SK-N-SH (cell line): ENCODE data around the gene DDX24. TPM values are rescaled to one million over a fixed set of nuclear protein-coding genes. Genes with fewer than 3 reads are reported as not detected.

Source experiments
- CTCF ChIA-PET: fragments of 300-600, 350-600 bp; formaldehyde crosslinking; extraction: SDS; loops from one replicate; lab custom pipeline; 2021; lab: Yijun Ruan, JAX
- POLR2A ChIA-PET: fragments of 350-600 bp; sonication (Branson Sonifier 250); formaldehyde crosslinking; extraction: SDS; loops from one replicate; lab custom pipeline; 2020; ENCODE audit warnings: antibody characterized with exemption, inconsistent platforms; lab: Yijun Ruan, JAX
- DNase-seq: peaks from one replicate; pipeline ENCODE4 v3.0.0; 2012
- H2AFZ ChIP-seq: fragments of 200-600 bp; sonication (generic); 2 replicates; pipeline ENCODE4 v1.8.1; 2016; ENCODE audit warnings: antibody characterized with exemption, mild to moderate bottlenecking, low read depth
- H3F3A ChIP-seq: fragments of 200-600 bp; sonication (generic); replicated peaks from 2 replicates; pipeline ENCODE3; 2016; ENCODE audit warnings: antibody characterized with exemption, mild to moderate bottlenecking; ENCODE audit not compliant: insufficient read depth
- H3K27ac ChIP-seq, 2 experiments: fragments of 200-500 bp in 1 of 2; fragments of 200-600 bp in 1 of 2; sonication (Bioruptor generic) in 1 of 2; sonication (generic), shearing (Covaris generic) in 1 of 2; 2 replicates each; pipeline versions ENCODE4 v1.5.1 to v1.6.1; 2014 to 2016; ENCODE audit warnings: low read depth in 2 of 2, inconsistent platforms in 1 of 2, low read length in 1 of 2, mild to moderate bottlenecking in 1 of 2, mixed read lengths in 1 of 2
- H3K27me3 ChIP-seq: fragments of 200-600 bp; sonication (generic), shearing (Covaris generic); 2 replicates; pipeline ENCODE4 v1.6.1; 2016; ENCODE audit warnings: mixed run types; ENCODE audit not compliant: insufficient read depth
- H3K36me3 ChIP-seq, 2 experiments: fragments of 200-500 bp in 1 of 2; fragments of 200-600 bp in 1 of 2; sonication (Bioruptor generic) in 1 of 2; sonication (generic) in 1 of 2; replicated peaks in 1 of 2; 2 replicates each; pipeline versions ENCODE3 to v1.5.1; 2014 to 2016; ENCODE audit warnings: low read length in 1 of 2, mild to moderate bottlenecking in 1 of 2; ENCODE audit not compliant: insufficient read depth in 2 of 2, control insufficient read depth in 1 of 2
- H3K4me1 ChIP-seq, 2 experiments: fragments of 200-500 bp in 1 of 2; fragments of 200-600 bp in 1 of 2; sonication (Bioruptor generic) in 1 of 2; sonication (generic), shearing (Covaris generic) in 1 of 2; 2 replicates each; pipeline versions ENCODE4 v1.5.1 to v1.6.1; 2014 to 2016; ENCODE audit warnings: low read depth in 1 of 2, low read length in 1 of 2, mixed run types in 1 of 2; ENCODE audit not compliant: insufficient read depth in 2 of 2, control insufficient read depth in 1 of 2
- H3K4me2 ChIP-seq: fragments of 200-600 bp; sonication (generic), shearing (Covaris generic); 2 replicates; pipeline ENCODE4 v1.6.1; 2017; ENCODE audit warnings: mixed run types
- H3K4me3 ChIP-seq, 2 experiments: fragments of 200-500 bp in 1 of 2; fragments of 200-600 bp in 1 of 2; sonication (Bioruptor generic) in 1 of 2; sonication (generic), shearing (Covaris generic) in 1 of 2; 2 replicates each; pipeline versions ENCODE4 v1.5.1 to v1.8.1; 2014 to 2016; ENCODE audit warnings: low read depth in 2 of 2, inconsistent platforms in 1 of 2, low read length in 1 of 2, mild to moderate bottlenecking in 1 of 2, mixed read lengths in 1 of 2, moderate library complexity in 1 of 2
- H3K79me2 ChIP-seq: fragments of 200-600 bp; sonication (generic); 2 replicates; pipeline ENCODE4 v1.8.1; 2017; ENCODE audit warnings: mild to moderate bottlenecking; ENCODE audit not compliant: insufficient read depth
- H3K9ac ChIP-seq: fragments of 200-600 bp; sonication (generic); 2 replicates; pipeline ENCODE4 v1.6.1; 2017; ENCODE audit warnings: mixed run types
- H3K9me2 ChIP-seq: fragments of 200-600 bp; sonication (generic); 2 replicates; pipeline ENCODE4 v1.6.1; 2017; ENCODE audit warnings: mixed run types
- H3K9me3 ChIP-seq: fragments of 200-600 bp; sonication (generic); 2 replicates; pipeline ENCODE4 v1.6.1; 2017; ENCODE audit warnings: mixed run types, mild to moderate bottlenecking, moderate library complexity
- H4K20me1 ChIP-seq: fragments of 200-600 bp; sonication (generic); 2 replicates; pipeline ENCODE4 v1.6.1; 2017; ENCODE audit warnings: mild to moderate bottlenecking, mixed run types; ENCODE audit not compliant: insufficient read depth
- CHD2 ChIP-seq: fragments of 150-350 bp; IDR thresholded peaks from 2 replicates; pipeline ENCODE4 v1.6.1; 2018; ENCODE audit warnings: low read length; ENCODE audit not compliant: partially characterized antibody
- FOSL2 ChIP-seq: IDR thresholded peaks from 2 replicates; pipeline ENCODE4 v1.4.0; 2012; ENCODE audit warnings: low read depth, mild to moderate bottlenecking, moderate library complexity, borderline replicate concordance
- FOXJ3 ChIP-seq: sonication (generic); formaldehyde crosslinking; IDR thresholded peaks from 2 replicates; pipeline ENCODE4 v1.5.1; 2020; ENCODE audit warnings: mild to moderate bottlenecking, missing genetic modification reagents
- GABPA ChIP-seq: IDR thresholded peaks from 2 replicates; pipeline ENCODE4 v1.4.0; 2012; ENCODE audit warnings: low read depth, mild to moderate bottlenecking
- IRF3 ChIP-seq: fragments of 150-350 bp; IDR thresholded peaks from 2 replicates; pipeline ENCODE4 v1.6.1; 2016; ENCODE audit warnings: mild to moderate bottlenecking, low read depth, low read length
- NFIC ChIP-seq: IDR thresholded peaks from 2 replicates; pipeline ENCODE4 v1.4.0; 2012; ENCODE audit warnings: borderline replicate concordance
- NRF1 ChIP-seq: IDR thresholded peaks from 2 replicates; pipeline ENCODE4 v1.6.1; 2012; ENCODE audit warnings: low read depth, mild to moderate bottlenecking, low read length
- PBX3 ChIP-seq: IDR thresholded peaks from 2 replicates; pipeline ENCODE4; 2012
- RCOR1 ChIP-seq: fragments of 150-350 bp; IDR thresholded peaks from 2 replicates; pipeline ENCODE4 v1.6.1; 2017; ENCODE audit warnings: antibody characterized with exemption, low read length
- REST ChIP-seq: IDR thresholded peaks from 2 replicates; pipeline ENCODE4 v1.6.1; 2012; ENCODE audit warnings: mild to moderate bottlenecking, low read depth, low read length, moderate library complexity
- RFX5 ChIP-seq: IDR thresholded peaks from 2 replicates; pipeline ENCODE4 v1.6.1; 2012; ENCODE audit warnings: mild to moderate bottlenecking, improper control_type of control experiment, low read length
- RXRA ChIP-seq: IDR thresholded peaks from 2 replicates; pipeline ENCODE4 v1.4.0; 2012; ENCODE audit warnings: low read depth, mild to moderate bottlenecking, borderline replicate concordance
- SIN3A ChIP-seq: IDR thresholded peaks from 2 replicates; pipeline ENCODE4 v1.6.1; 2012; ENCODE audit warnings: low read depth, mild to moderate bottlenecking, low read length, moderate library complexity, borderline replicate concordance
- SMC3 ChIP-seq: IDR thresholded peaks from 2 replicates; pipeline ENCODE4 v1.6.1; 2012; ENCODE audit warnings: low read depth, low read length, improper control_type of control experiment
- TAF1 ChIP-seq: IDR thresholded peaks from 2 replicates; pipeline ENCODE4 v1.6.1; 2012; ENCODE audit warnings: low read depth, mild to moderate bottlenecking, low read length, moderate library complexity, borderline replicate concordance
- TCF12 ChIP-seq: IDR thresholded peaks from 2 replicates; pipeline ENCODE4 v1.4.0; 2012
- TEAD4 ChIP-seq: IDR thresholded peaks from 2 replicates; pipeline ENCODE4 v1.4.0; 2012; ENCODE audit warnings: mild to moderate bottlenecking, borderline replicate concordance; ENCODE audit not compliant: insufficient read depth
- ZBTB33 ChIP-seq: IDR thresholded peaks from 2 replicates; pipeline ENCODE4 v1.4.0; 2012; ENCODE audit warnings: low read depth, borderline replicate concordance
- WGBS: methylation state at CpG from one replicate; pipeline ENCODE4 v1.1.6; 2017; ENCODE audit warnings: low lambda C conversion rate; 5-methylcytosine and 5-hydroxymethylcytosine counted together
- polyA plus RNA-seq, 3 experiments: library from polyadenylated mRNA; depleted of rRNA; stranded (reverse); fragments of >200 nt; gene quantifications; 2 replicates each; pipeline ENCODE4 v1.2.3, GENCODE V29; 2012

DDX24 gene
- polyA plus RNA-seq, 1 of the 3 experiments (the other 2 are of a cell fraction), result 108 TPM

- ChIA-PET CTCF (interaction anchor here (0.9 to 2.5 kb wide), 3 partner anchors 22 to 79 kb away, joined by 4 to 17 read pairs (median 8); no protein-coding TSS in a partner anchor), POLR2A (no interaction called here)
- peaks cover 58 to 90% of the 10 kb centered on the region in 2 experiments for H3K36me3 ChIP-seq
- DNase-seq, result no peak
- H3K27me3 ChIP-seq, result no peaks in the 10 kb centered on the region
- TF ChIP-seq FOSL2 (no peak), IRF3 (no peak), CHD2 (no peak), TAF1 (no peak), PBX3 (no peak), FOXJ3 (CRISPR knock-in tag) (no peak), TEAD4 (no peak), NRF1 (no peak), RCOR1 (no peak), SMC3 (no peak), SIN3A (no peak), NFIC (no peak), RFX5 (no peak), RXRA (no peak), REST (no peak), ZBTB33 (no peak), GABPA (no peak), TCF12 (no peak)
- H3K9ac ChIP-seq, result no peak overlapping the region
- no peaks in the 10 kb centered on the region for H3F3A ChIP-seq
- no peaks in the 10 kb centered on the region for H3K9me2 ChIP-seq
- no peak overlapping the region; a peak in 1 of 4 replicates for H3K4me3 ChIP-seq
- H3K79me2 ChIP-seq, result peaks cover 26% of the 10 kb centered on the region; the same call in 1 of the 2 replicates
- H2AFZ ChIP-seq, result no peak overlapping the region
- no peak overlapping the region for H3K27ac ChIP-seq
- peaks cover 21% of the 10 kb centered on the region; the same call in 1 of the 2 replicates for H4K20me1 ChIP-seq
- H3K4me2 ChIP-seq, result no peak overlapping the region
- H3K4me1 ChIP-seq, result peaks cover 0 to 7% of the 10 kb centered on the region in 2 experiments; a peak in 2 of 4 replicates
- H3K9me3 ChIP-seq, result no peaks in the 10 kb centered on the region
- WGBS, result 95% methylated on average over 1 of the region's 1 CpG
These were observed 22.8 kb downstream of the DDX24 start for GRCh38 chr14:94058128-94058673.
